Muscle layer of colon (tissue), 2 donors: ENCODE measurements around the gene SLC5A10.
"Not testable (repeated sequence)": the region's sequence is repeated elsewhere in the genome, so short reads cannot be mapped to it uniquely, and the experiment has no call there.

Experiments used
- H3K27ac ChIP-seq: one replicate; pipeline ENCODE4 v1.7.0; 2013; ENCODE audit warnings: low read depth, mild to moderate bottlenecking, low read length, moderate library complexity
- H3K27me3 ChIP-seq, 2 donors: one replicate each; pipeline ENCODE4 v1.7.0; 2013; ENCODE audit warnings: low read length in 2 of 2, mild to moderate bottlenecking in 2 of 2; ENCODE audit not compliant: insufficient read depth in 2 of 2, control insufficient read depth in 1 of 2
- H3K36me3 ChIP-seq: one replicate; pipeline ENCODE4 v1.7.0; 2013; ENCODE audit warnings: mild to moderate bottlenecking, low read length; ENCODE audit not compliant: insufficient read depth
- H3K4me1 ChIP-seq: one replicate; pipeline ENCODE4 v1.7.0; 2013; ENCODE audit warnings: mild to moderate bottlenecking, low read length; ENCODE audit not compliant: insufficient read depth
- H3K4me3 ChIP-seq, 2 donors: one replicate each; pipeline ENCODE4 v1.7.0; 2013; ENCODE audit warnings: low read length in 2 of 2, low read depth in 1 of 2, mild to moderate bottlenecking in 1 of 2, moderate library complexity in 1 of 2
- H3K9ac ChIP-seq: one replicate; pipeline ENCODE4 v1.7.0; 2013; ENCODE audit warnings: low read length
- H3K9me3 ChIP-seq: one replicate; pipeline ENCODE4 v1.7.0; 2013; ENCODE audit warnings: mild to moderate bottlenecking, low read length
- donor health status: abdominal sarcoma.
- donor health status: Adenocarcinoma of cecum.

SLC5A10 gene

DNA sequence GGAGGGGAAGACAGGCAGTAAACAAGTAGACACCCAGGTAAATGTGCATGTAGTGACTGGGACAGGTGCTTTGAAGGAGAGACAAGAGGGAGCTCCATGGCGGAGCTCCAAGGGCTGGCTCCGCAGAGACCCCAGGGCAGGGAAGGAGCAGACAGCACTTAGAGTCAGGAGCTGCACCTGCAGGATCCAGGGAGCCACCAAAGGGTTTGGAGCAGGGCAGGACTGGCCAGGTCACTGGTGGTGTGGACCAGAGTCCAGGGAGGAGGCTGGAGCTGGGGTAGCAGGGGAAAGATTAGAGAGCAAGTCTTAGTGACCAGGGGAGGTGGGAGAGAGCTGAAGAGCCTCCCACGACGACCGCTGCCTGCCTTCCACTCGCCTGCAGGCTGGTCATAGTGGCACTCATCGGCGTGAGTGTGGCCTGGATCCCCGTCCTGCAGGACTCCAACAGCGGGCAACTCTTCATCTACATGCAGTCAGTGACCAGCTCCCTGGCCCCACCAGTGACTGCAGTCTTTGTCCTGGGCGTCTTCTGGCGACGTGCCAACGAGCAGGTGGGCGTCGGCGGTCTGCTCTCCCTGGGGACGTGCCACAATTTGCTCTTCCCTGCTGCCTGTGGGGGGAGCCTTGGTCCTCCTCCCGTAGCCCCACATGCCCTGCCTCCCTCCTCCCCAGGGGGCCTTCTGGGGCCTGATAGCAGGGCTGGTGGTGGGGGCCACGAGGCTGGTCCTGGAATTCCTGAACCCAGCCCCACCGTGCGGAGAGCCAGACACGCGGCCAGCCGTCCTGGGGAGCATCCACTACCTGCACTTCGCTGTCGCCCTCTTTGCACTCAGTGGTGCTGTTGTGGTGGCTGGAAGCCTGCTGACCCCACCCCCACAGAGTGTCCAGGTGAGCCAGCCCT, 67.3 kb downstream of the SLC5A10 start:
- Histone ChIP-seq H3K4me1 (no peaks in the 10 kb centered on the region), H3K27me3 (no peaks in the 10 kb centered on the region), H3K36me3 (no peaks in the 10 kb centered on the region), H3K9ac (no peak overlapping the region), H3K9me3 (no peaks in the 10 kb centered on the region), H3K4me3 (no peak overlapping the region), H3K27ac (no peak overlapping the region)

DNA sequence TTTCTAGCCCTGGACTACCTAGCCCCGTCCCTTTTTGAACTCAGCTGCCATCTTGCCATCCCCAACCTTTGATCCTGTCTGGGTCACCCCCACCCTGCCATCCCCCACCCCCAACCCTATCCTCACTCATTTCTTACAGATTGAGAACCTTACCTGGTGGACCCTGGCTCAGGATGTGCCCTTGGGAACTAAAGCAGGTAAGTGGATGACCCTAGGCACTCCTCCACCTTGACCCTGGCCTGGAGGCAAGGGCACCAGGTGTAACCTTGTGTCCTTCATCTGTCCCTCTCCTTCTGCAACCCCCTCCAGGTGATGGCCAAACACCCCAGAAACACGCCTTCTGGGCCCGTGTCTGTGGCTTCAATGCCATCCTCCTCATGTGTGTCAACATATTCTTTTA, 68.1 kb downstream of the SLC5A10 start:
- Histone ChIP-seq H3K4me3 (no peak overlapping the region), H3K36me3 (no peaks in the 10 kb centered on the region), H3K27ac (no peak overlapping the region), H3K4me1 (no peaks in the 10 kb centered on the region), H3K9ac (no peak overlapping the region), H3K27me3 (no peaks in the 10 kb centered on the region), H3K9me3 (no peaks in the 10 kb centered on the region)

DNA sequence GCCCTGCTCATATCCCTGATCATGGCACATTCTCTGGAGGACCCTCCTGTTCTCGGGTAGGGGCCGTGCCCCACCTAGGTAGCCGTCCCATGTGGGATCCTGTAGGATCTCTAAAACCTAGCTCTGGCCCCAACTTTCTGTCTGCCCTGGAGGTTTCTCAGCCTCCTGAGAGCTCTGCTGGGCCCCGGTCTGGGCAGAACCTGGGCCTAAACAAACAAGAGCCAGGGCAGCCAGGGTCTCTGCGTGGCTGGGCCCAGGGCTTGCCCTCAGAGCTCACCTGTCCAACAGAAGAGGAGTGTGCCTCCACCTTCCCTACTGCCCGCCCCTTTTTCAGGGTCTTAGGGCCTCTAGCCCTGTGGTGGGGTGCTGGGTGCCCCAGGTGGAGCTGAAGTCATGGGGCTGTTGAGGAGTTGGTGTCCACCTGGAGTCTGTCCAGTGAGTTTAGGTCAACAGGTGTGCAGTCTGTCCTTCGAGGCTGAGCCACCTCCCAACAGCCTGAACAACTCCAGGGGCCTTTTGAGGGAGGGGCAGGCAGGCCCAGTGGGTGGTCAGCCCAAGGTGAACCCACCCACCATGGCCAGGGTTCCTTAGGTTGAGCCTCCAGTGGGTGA, 69.2 kb downstream of the SLC5A10 start:
- not testable (repeated sequence) for H3K27ac ChIP-seq, H3K9ac ChIP-seq, H3K4me3 ChIP-seq, H3K4me1 ChIP-seq, H3K27me3 ChIP-seq, H3K36me3 ChIP-seq, H3K9me3 ChIP-seq

DNA sequence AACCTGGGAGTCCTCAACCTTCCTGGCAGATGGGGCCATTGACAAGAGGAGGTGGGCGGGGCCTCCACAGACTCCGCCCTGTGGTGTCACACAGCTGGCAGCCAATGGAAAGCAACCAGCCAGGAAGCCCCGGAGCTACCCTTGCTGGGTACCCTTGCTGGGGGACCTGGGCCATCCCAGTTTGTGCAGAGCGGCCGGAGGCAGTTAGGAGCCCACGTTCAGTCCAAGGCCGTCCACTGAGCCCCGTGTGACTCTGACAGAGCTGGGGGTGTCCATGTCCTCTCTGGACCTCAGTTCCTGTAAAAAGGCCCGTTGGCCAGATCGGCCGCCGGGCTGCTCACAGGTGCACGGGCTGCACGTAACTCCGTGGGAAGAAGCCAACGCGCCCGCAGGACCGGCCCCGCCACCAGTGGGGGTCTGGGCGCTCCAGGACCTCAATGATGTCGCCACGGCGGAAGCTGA, 69.7 kb downstream of the SLC5A10 start:
- H3K9ac ChIP-seq, result no peak overlapping the region
- no peaks in the 10 kb centered on the region for H3K36me3 ChIP-seq
- no peaks in the 10 kb centered on the region for H3K4me1 ChIP-seq
- H3K27me3 ChIP-seq, result no peaks in the 10 kb centered on the region
- H3K27ac ChIP-seq, result no peak overlapping the region
- H3K9me3 ChIP-seq, result no peaks in the 10 kb centered on the region
- no peak overlapping the region for H3K4me3 ChIP-seq

DNA sequence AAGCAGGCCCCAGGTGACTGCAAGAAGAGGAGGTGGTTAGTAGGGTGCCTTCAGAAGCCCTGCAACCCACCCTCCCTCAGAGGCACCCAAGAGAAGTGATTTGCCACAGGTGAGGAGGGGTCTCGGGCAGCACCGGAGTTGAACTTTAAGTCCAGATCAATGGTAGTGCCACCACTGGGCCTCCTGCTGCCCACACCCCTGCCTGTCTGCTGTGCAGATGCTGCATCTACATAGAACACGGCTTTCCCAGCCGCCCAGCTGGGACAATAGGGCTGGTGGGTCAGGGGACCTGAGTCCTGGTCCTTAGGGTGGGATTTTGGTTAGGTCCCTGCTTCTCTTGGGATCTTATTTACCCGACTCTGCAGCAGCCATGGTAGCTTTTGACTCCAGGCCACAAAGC, 70.2 kb downstream of the SLC5A10 start:
- Histone ChIP-seq H3K27me3 (no peaks in the 10 kb centered on the region), H3K9me3 (no peaks in the 10 kb centered on the region), H3K36me3 (no peaks in the 10 kb centered on the region), H3K4me3 (no peak overlapping the region), H3K9ac (no peak overlapping the region), H3K27ac (no peak overlapping the region), H3K4me1 (no peaks in the 10 kb centered on the region)

DNA sequence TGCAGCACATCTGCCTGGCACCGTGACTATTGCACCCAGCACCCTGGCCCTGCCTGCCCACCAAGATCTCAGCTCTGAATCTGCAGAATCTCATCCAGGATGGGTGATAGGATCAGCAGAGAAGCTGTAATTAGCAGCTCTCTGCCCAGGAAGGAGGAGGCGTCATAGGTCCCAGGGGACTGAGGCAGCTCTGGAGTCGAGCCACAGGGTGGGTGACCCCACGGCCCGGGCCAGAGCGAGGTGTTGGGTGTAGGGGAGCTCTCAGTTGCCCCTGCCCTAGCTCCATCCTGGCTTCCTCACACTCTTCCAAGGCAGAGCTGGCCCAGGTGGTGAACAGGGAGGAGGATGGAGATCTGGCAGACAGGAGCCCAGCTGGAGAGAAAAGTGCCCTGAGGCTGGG, 70.8 kb downstream of the SLC5A10 start:
- H3K36me3 ChIP-seq, result no peaks in the 10 kb centered on the region
- no peak overlapping the region for H3K27ac ChIP-seq
- H3K9me3 ChIP-seq, result no peaks in the 10 kb centered on the region
- no peak overlapping the region for H3K4me3 ChIP-seq
- H3K27me3 ChIP-seq, result no peaks in the 10 kb centered on the region
- no peaks in the 10 kb centered on the region for H3K4me1 ChIP-seq
- no peak overlapping the region for H3K9ac ChIP-seq

DNA sequence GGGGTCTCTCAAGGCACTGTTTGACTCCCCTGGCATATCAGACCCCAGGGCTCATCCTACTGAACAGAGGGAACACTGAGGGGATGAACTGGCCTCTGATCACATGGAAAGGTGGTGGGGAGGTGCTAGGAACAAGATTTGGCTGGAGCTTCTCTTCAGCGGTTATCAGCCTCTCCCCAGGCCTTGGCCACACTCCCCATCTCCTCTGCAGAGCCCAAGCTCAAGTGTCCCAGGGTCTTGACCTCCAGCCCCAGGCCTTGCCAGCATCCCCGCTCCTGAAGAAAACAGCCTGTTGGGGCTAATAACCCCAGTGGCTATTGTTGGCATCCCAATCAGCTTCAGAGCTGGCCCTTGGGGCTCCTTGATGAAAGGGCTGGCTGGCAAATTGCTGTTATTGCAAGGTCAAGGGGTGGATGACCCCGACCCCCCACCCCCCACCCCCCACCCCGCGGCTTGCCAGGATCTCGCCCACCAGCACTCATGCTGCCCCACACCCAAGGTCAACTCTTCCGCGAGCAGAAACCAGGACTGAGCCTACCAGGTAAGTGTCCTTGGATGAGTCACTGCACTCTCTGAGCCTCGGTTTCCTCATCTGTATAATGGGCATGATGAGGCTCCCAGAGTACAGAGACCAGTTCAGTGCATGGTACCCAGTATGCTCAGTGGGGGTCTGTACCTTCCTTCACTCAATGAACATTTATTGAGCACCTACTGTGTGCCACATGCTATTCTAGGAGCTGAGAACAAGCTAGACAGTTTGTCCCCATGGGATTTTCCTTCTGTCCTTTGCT, 71.4 kb downstream of the SLC5A10 start:
- Histone ChIP-seq H3K9ac (no peak overlapping the region), H3K36me3 (no peaks in the 10 kb centered on the region), H3K9me3 (no peaks in the 10 kb centered on the region), H3K27me3 (no peaks in the 10 kb centered on the region), H3K4me3 (no peak overlapping the region), H3K4me1 (no peaks in the 10 kb centered on the region), H3K27ac (no peak overlapping the region)

DNA sequence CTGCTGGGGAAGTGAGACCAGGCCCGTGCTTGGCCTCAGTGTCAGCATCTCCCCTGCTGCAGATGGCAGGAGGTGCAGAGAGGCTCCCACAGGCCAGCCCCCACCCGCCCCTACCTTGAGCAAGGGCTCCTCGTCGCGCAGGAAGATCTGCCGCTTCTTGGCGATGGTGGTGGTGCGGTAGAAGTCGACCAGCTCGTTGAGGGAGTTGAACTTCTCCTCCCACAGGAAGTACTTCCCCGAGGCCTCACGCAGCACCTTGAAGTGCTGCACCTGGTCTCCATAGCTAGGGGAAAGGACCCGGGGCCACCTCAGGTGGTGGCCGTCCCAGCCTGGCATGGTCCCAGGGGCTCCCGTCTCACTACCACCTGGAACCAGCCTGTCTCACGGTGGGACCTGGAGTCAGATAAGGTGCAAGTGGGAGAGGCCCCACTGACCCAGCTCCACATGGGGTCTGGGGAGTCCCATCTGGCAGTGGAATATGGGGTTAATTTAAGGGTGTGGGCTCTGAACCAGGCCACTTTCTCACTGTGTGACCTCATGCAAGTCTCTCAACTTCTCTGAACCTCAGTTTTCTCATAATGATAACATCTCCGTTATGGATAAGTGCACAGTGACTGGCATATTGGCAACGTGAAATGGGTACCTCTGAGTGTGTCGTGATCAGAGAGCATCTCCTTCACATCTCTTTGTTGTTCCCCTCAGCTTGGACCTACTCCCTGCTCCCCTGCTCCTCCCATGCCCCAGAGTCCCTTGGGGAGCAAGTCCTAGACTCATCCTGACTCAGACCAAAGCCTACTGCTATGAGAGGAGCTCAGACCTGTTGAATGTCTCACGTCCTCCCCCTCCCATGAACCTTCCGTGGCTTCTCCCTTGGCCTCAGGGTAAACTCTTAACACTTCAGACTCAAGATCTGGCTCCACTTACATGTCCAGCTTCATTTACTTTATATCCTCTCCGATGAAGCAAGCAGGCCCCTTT, 72.4 kb downstream of the SLC5A10 start:
- Histone ChIP-seq H3K4me3 (no peak overlapping the region), H3K9ac (no peak overlapping the region), H3K9me3 (no peaks in the 10 kb centered on the region), H3K36me3 (no peaks in the 10 kb centered on the region), H3K4me1 (no peaks in the 10 kb centered on the region), H3K27ac (no peak overlapping the region), H3K27me3 (no peaks in the 10 kb centered on the region)

DNA sequence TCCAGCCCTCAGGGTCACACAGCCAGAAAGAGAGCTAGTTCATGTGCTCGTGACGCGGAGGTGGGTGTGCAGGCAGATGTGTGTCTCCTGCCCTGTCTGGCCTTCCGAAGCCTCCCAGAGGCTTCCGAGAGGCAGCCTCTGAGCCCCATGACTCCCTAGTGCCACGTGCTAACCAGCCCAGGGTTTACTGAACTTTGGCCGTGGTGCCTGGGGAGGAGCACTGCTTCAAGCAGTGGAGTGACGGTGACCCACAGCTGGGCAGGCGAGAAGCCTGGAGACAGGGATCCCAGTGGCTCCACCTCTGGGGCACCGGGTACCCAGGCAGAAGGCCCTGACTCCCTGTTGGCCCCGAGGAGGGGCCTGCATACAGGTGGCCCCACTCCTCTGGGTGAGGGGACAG, 76.7 kb downstream of the SLC5A10 start:
- not testable (repeated sequence) for H3K36me3 ChIP-seq, H3K4me3 ChIP-seq, H3K27me3 ChIP-seq

DNA sequence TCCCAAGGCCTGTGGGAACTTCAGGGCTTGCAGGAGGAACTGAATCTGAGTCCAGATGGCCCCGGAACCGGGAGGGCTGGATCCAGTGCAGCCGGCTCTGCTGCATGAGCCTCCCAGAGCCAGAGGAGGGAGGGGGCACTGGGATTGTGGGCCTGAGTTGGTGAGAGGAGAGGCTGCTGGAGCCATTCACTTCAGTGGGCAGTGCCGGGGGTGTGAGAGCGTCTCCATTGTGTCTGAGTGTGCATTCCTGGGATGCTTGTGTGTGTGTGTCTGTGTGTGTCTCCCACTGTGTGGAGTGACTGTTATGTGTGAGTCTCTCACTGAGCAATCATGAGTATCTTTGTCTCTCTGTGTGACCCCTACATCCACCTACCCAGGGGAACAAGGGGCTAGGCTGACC, 77.8 kb downstream of the SLC5A10 start:
- not testable (repeated sequence) for H3K9me3 ChIP-seq, H3K4me3 ChIP-seq

More for the DNA sequence above, 76.7 kb downstream of the SLC5A10 start:
- not testable (repeated sequence) for H3K4me1 ChIP-seq, H3K9ac ChIP-seq, H3K9me3 ChIP-seq, H3K27ac ChIP-seq

More for the DNA sequence above, 77.8 kb downstream of the SLC5A10 start:
- not testable (repeated sequence) for H3K36me3 ChIP-seq, H3K27me3 ChIP-seq, H3K9ac ChIP-seq, H3K27ac ChIP-seq, H3K4me1 ChIP-seq
